Measurements from ENCODE around the gene SYT14. TPM values are rescaled to one million over a fixed set of nuclear protein-coding genes. Genes with fewer than 3 reads are reported as not detected.

Gene SYT14
- total RNA-seq, 1 donor from 2014 or later, result not detected

DNA sequence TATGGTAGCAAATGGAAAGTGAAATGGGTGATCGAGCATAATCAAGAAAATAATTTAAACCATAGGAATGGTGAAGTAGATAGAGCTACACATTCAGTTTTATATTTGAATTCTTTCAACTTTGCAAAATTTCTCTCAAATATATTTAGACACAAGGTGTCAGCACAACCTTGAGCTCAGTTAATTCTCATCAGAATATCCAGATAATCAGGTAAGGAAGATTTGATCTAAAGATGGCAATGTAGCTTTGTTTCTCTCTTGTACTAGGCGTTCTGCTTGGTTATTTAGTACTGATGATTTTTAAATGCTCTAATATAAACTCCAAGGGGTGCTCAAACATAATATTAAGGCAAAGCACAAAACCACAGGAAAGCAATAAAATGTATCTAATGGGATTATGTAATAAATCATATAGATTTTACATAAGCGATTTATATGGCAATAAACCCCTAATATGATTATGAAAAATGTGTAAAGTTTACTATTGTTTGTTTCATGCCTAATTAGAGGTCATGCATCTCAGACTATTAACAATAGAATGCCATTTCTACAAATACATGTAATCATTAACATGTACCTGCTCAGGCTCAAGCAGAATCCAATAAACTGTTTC, 262.2 kb downstream of the SYT14 start:
- no peak for DNase-seq (ENCODE audit: low read depth in 2 of 2)

- DNase-seq (ENCODE audit: low read depth in 2 of 2), result no peak
Measured at GRCh38 chr1:210201681-210202080, 263.7 kb downstream of the SYT14 start.

GRCh38 chr1:210207597-210208450, 269.8 kb downstream of the SYT14 start:
- no peak for DNase-seq (ENCODE audit: low read depth in 2 of 2)

DNA sequence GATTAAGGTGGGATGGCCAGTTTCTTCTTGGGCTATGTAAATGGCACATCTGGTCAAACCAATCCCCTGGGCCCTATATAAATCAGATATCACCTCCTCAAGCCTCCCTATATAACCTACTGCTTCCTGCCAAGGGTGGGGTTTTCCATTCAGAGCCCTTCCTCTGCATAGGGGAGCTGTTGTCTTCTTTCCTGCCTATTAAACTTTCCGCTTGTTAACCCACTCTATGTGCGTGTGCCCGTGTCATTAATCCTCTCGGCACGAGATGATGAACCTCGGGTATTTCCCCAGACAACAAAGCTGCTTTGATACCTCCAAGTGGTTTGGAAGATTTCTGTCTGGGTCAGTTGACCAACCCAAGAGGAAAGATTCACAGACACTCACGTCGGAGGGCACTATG, 275.3 kb downstream of the SYT14 start:
- no peak for DNase-seq (ENCODE audit: low read depth in 2 of 2)

- no peak for DNase-seq (ENCODE audit: low read depth in 2 of 2)
Measured at GRCh38 chr1:210214573-210215409, 276.8 kb downstream of the SYT14 start.

GRCh38 chr1:210217482-210217881, 279.5 kb downstream of the SYT14 start:
- no peak for DNase-seq (ENCODE audit: low read depth in 2 of 2)

GRCh38 chr1:210218047-210218446, 280.0 kb downstream of the SYT14 start:
- DNase-seq (ENCODE audit: low read depth in 2 of 2), result no peak

Other genes with a start within 250 kb of the SYT14 start
- gene HSD11B1, start 233.4 kb upstream of the SYT14 start, total RNA-seq, result under 0.01 TPM in 1 of 2 replicates, not detected in the other
- not detected in 2 replicates for gene TRAF3IP3, start 182.2 kb upstream of the SYT14 start, total RNA-seq
- 1.4 and 1.5 TPM in 2 replicates for gene C1orf74, start 153.7 kb upstream of the SYT14 start, total RNA-seq
- under 0.01 and 1.5 TPM in 2 replicates for gene IRF6, start 132.1 kb upstream of the SYT14 start, total RNA-seq
- gene UTP25, start 110.2 kb upstream of the SYT14 start, total RNA-seq, result 3.3 and 5.4 TPM in 2 replicates